Skin of body (tissue), 2 donors: ENCODE measurements around the gene SOS1. TPM values are rescaled to one million over a fixed set of nuclear protein-coding genes. Genes with fewer than 3 reads are reported as not detected.
A peak's percentile ranks its signal among the peaks of the same experiment; 100 is the strongest.
"Not testable (repeated sequence)": the region's sequence is repeated elsewhere in the genome, so short reads cannot be mapped to it uniquely, and the experiment has no call there.

Experiments used
- DNase-seq: peaks from one replicate; lab custom pipeline; 2025; lab: John Stamatoyannopoulos, UW
- total RNA-seq: library from RNA; depleted of rRNA; stranded (reverse); fragments of >200 nt; gene quantifications from one replicate; pipeline ENCODE4 v1.2.3, GENCODE V29; 2014

Gene SOS1
- total RNA-seq, 1 donor from 2014 or later, result 32.3 TPM

DNA sequence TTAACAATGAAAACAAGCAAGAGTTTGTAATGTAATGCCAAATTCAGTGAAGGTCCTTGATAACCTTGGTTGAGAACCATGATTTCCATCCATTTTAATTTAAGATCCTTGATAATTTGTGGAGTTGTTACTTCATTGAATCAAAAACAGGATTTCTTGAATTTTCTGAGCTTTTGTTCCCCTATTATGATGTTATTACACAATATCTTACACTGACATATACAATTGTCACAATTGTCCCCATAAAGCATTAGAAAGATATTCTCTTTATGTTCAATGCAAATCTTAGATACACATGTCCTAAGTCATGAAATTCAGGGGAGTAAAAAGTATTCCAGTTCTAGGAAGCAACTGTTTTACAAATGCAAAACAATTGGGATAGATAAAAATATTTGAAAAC, 147.6 kb downstream of the SOS1 start:
- DNase-seq, result no peak

DNA sequence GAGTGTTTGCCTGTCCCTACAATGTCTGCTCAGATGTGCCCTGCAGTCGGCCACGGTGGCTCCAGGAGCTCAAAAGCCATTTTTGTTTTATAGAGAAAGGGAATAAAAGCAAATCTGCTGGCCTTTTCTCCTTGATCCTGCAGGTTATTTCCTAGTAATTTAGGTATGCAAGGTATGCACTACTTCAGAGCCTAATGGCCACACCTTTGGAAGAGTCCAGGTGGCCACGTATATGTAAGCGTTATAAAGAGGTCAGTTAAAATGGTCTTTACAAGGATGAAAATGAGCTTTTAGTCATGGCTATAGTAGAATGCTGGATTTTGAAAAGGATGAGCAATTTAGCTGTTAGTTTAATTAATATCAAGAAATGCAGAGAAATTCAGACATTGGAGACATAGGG, 149.5 kb downstream of the SOS1 start:
- no peak for DNase-seq

DNA sequence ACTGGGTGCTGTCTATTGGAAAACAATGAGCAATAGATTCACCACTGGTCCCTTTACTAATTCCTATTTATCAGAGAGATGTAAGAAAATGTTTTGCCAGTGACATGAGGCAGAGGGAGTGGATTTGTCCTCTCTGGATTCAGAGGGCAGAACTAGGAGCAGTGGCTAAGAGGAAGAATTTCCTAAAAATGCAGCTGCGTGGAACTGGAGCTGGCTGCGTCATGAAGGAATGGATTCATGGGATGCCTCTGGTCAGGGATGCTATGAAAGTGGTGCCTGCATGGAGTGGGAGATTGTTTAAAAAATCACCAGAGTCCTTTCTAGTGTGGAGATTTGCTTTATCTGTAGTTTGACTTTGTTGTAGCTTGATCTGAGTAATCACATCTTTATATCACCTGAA, 152.8 kb downstream of the SOS1 start:
- DNase-seq, result no peak

DNA sequence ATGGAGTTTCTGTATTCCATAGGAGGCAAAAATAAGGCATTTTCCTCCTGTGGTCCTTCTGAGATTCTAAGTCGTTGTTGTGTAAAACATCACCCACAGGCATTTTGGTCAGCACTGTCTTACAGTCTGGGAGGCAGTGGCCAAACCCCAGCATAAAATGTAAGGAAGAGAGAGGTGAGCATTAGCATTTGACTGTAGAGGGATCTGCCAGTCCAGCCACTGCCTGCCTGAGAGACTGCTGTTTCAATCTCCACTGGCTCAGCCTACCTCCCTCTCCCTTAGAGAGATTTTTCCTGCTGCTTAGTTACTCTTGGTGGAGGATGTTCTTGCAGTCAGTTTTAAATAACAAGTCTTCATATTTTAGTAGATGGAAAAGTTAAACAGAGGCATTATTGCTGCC, 154.2 kb downstream of the SOS1 start:
- no peak for DNase-seq

DNA sequence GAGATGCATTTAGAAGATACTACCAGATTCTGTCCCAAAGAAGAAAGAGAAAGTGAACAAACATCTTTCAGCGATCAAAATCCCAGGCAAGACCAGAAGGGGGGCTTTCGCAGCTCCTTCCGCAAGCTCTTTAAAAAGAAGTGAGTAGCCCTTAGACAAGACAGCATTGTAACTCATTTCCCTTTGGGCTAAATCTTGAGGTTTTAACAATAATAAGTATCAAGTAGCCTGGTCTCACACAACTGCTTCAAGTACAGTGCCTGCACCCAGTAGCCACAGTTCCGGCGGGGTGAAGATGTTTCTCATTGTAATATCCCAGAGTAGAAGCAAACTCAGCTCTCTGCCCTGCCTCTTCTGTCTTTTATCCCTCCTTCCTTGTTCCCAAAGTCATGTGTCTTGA, 154.8 kb downstream of the SOS1 start:
- no peak for DNase-seq

DNA sequence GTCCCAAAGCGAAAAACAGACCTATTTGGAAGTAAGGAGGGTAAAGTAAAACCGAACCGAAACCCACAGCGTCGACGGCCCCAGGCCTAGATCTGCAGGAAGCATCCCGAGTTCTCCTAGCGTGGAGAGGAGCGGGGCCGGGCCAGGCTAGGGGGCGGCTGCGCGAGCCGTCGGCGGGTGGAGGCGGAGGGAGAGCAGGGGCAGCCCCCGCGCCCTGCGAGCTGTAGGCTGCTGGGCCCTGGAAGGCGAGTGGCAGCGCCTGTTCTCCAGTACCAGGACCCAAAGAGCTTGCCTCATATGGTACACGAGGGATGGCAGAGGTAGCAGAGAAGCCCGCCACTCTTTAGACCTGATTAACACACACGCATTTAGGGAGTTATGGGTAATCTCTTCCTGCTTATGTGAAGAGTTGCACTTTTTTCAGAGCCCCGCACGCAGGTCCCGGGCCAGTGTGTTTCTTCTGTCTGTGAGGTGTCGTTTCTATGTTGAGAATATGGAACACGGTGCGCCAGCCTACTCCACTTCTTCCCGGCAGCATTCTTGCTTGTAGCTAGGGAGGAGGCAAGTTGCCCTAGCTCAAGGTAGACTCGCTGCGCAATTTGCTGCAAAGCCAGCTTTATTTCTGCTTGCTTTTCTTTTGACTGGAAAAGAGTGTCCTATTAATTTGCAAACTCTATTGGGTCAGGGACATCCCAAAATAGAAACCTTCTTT, 160.1 kb downstream of the SOS1 start:
- DNase-seq, result no peak

DNA sequence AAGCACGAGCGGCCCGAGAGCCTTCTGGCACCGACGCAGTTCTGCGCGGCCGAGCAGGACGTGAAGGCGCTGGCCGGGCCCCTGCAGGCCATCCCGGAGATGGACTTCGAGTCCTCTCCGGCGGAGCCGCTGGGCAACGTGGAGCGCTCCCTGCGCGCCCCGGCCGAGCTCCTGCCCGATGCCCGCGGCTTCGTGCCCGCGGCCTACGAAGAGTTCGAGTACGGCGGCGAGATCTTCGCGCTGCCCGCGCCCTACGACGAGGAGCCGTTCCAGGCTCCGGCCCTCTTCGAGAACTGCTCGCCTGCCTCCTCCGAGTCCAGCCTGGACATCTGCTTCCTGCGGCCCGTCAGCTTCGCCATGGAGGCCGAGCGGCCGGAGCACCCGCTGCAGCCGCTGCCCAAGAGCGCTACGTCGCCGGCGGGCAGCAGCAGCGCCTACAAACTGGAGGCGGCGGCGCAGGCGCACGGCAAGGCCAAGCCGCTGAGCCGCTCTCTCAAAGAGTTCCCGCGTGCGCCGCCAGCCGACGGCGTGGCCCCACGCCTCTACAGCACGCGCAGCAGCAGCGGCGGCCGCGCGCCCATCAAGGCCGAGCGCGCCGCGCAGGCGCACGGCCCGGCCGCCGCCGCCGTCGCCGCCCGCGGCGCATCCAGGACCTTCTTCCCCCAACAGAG, 160.8 kb downstream of the SOS1 start:
- peak; percentile 64 for DNase-seq

DNA sequence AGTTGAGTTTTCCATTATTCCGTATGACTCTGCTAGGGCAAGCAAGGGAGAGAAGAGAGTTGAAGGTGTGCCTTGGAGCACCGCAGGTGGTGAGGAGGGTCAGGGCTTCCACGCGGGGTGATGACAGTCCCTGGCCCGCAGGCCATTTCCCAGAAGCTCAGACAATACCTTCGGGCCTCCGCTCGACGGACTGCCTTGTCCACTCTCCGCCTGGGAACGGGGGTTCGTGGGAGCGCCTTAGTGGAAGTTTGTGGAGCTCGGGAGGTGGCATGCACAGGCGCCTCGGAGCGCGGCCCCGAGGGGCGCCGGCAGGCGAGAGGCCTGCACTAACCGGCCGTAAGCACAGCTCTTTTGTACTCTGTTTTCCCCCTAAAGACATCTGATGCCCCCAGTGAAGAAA, 161.4 kb downstream of the SOS1 start:
- no peak for DNase-seq

DNA sequence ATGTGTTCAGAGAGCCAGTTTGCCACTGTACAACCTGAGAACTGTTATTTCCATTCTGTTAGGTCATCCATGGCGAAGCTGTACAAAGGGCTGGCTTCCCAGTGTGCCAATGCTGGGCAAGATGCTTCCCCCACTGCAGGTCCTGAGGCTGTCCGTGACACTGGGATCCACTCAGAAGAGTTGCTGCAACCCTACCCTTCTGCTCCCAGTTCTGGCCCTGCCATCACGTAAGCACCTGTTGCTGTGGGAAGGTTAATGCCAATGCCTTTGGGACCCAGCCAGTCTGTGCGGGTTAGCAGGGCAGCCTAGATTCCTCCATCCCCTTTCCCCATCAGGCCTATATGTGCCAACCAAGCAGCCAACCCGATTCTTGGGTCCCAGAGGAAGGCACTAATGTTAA, 162.9 kb downstream of the SOS1 start:
- DNase-seq, result no peak

DNA sequence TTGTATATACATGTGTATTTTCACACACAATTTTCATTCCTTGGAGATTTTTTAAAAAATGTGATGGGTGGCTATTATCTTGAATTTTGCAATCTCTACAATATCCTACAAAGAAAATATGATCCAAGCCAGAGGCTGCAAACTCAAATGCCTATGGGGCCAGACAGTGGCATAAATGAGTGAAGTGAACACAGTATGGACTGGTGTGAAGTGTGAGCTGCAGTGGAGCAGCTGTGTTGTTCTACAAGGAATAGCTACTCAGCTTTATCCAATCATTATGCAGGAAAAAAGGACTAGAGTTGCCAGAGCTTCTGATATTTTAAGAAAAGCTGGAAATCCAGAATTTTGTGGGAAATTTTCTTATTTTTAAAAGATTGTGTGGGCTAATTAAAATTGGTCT, 169.1 kb downstream of the SOS1 start:
- DNase-seq, result no peak

DNA sequence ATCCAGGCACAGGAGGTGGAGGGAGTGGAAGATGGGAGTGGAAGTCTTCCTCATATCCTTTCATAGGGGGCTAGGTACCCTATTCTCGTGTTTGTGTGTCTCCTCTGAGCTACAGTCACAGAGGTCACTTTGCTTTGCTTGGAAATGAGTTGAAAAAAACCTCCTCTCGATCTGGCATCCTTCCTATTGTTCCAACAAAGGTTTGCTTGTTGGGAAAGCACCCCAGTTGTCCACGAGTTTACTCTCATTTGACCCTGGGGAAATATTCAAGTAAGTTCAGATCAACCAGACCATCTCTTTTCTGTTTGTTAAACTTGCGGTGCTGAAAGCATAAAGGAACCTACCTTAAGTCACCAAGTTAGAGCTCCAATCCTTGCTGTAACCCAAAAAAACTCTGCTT, 171.9 kb downstream of the SOS1 start:
- no peak for DNase-seq

DNA sequence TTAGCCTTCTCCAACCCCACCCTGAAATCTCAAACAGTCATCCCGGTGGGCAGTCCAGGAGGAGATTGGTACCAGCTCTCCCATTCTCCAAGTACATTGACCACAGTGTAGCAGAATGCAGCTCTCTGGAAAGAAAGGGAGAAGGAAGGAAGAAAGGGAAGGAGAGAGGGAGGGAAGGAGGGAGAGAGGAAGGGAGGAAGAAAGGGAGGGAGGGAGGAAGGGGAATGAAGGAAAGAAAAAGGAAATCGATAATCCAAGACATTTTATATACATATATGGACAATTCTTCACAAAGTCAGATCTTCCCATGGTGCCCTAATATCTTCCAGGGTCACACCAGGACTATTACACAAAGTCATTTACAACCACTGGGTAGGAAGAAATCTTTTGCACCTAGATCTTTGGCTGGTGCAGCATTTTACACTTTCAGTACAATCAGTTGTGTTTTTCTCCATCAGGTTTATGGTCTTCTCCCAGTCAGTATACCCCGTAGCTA, 172.4 kb downstream of the SOS1 start:
- DNase-seq, result no peak

DNA sequence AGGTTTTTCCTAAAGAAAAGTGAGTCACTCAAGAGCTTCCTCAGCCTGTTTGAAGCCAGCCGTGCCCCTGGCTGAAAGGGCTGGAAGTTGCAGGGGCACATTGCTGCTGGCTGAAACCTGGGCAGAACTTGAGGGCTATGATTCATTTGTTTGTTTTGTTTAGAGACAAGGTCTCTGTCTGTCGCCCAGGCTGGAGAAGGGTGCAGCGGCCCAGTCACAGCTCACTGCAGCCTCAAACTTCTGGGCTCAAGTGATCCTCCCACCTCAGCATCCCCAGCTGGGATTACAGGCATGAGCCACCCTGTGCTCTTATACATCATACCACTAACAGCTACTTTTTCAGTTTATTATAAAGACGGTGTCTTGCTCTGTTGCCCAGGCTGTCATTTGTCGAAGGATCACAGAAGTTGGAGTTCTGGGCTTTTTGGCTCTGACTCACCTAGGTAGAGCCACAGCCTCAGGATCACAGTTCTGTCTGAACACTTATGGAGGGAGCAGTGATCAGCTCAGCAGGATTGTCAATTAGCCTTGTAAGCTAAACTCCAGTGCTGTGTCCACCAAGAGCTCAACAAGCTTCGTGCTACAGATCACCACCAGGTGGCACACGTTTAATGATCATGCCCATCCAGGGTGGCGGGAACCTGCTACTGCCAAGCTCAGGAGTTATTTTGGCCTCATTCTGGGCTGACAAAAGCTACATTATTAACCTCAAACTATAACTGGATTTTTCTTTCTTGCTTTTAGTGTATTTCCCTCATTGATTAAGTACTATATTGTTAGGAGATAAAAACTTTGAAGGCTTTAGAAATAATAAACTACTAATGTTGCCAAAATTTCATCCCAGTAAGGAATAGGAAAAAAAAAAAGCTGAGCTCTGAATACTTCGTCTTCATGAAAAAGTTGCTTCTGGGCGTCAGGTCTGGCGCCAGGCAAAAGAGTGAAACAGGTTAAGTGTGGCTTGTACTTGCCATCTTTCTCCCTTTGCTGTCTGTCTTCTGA, 173.3 kb downstream of the SOS1 start:
- no peak for DNase-seq

DNA sequence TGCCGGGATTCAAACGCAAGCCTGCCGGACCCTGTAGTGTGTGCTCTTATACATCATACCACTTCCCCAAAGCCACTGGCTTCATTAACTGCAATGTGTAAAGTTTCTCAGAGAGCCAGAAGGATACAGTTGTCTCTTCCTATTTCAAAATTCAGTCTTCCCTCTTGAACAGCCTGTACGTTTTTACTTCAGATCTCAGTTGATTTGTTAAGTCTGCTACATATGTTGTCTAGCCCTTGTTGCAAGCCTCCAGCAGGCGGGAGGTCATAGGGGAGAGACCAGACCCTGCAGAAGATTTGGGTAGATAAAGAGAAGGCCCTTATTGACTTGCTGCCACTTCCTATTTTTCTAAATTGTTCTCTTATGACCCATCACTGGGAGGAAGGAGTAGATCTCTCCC, 174.9 kb downstream of the SOS1 start:
- DNase-seq, result no peak

DNA sequence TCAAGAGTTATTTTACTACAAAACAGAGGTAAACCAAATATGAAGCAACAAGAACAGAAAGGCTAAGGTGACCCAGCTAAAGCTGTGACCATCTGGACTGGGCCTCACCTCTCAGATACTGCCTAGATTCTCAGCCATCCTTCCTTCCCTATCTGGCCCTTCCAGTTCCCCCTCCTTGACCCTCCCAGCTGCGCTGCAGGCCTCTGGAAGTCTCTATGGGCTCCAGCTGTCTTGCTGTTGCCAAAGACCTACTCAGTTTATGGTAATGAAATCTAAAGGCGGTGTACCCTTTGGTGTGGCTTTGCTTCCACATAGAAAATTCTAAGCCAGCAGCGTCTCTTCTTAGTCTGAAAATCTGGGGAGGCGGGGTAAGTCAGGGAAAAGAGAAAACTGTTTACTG, 175.5 kb downstream of the SOS1 start:
- DNase-seq, result no peak

DNA sequence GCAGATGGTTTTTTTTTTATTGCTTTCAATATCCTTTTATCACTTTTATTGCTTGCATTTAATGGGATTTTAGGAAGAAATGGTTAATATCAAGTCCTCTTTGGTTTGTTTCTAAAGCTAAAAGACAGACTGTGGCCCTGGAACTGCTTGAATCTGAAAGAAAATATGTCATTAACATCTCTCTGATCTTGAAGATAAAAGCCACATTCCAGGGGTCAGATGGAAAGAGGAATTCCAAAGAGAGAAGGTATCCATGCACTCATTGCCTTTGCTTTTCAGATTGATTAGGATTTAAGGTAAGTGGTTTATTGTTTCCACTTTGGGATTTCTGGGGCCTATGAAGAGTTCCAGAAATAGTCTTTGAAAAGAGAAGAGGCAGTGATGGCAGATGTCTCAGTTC, 177.1 kb downstream of the SOS1 start:
- DNase-seq, result no peak

DNA sequence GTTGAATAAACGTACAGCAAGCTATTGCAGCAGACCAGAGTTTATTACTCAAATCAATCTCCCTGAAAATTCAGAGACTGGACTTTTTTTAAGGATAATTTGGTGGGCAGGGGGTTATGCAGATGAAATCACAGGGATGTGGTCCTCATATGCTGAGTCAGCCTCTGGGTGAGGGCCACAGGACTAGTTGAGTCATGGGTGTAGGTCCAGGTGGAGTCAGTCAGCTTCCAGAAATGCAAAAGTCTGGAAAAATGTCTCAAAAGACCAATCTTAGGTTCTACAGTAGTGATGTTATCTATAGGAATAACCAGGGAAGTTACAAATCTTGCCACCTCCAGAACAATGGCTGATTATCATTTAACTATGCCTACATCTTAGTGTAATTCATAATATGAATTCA, 180.1 kb downstream of the SOS1 start:
- no peak for DNase-seq

DNA sequence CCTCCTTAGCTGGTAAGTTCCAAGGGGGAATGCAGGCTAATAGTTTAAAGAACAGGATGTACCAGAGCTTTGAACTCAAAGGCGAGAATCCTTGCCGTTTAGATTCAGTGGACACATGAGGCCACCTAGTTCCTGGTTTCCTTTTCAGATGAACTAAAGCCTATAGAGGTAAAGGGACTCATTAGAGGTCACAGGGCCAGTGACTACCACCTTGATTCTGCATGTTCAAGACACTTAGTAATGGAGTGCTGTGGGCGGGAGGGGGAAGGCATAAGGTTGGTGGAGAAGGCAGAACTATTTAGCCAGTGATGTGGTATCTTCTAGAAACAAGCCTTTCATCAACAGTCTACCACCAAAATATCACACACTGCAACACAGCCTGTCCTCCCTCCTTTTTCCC, 183.3 kb downstream of the SOS1 start:
- DNase-seq, result no peak

DNA sequence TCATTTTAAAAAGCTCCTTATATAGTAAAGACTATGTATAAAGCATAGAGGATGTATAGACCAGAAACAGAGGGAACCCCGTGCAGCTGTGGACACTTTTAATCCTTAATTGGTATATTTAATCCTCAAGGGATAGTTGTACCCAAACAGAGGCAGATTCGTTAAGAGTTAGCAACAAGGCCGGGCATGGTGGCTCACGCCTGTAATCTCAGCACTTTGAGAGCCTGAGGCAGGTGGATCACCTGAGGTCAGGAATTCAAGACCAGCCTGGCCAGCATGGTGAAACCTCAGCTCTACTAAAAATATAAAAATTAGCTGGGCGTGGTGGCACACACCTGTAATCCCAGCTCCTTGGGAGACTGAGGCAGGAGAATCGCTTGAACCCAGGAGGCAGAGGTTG, 184.3 kb downstream of the SOS1 start:
- not testable (repeated sequence) for DNase-seq

DNA sequence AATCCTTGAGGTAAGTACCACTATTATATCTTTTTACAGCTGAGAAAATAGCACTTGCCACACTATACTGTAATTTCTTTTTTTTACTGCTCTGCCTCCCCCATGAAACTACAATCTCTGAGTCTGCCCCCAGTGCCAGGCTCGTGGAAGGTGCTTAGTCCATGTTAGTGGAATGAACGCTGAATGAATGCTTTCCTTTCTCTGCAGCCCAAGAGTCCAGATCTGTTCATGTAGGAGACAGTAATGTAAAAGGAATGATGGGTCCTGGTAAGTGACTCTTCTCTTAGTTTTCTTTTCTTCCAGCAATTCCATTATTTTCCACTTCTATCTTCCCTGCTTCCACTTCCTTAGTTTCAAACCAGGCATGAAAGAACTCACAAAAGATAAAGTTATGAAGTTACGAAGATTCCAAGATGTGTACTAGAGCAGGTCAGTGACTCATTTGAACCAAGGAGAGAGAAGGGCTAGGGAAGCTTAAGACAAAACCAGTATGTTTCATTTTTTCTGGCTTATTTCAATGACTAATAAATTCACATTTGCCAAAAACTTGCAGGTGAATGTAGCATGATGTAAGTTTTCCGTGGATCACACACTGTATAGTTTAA, 185.2 kb downstream of the SOS1 start:
- DNase-seq, result no peak

DNA sequence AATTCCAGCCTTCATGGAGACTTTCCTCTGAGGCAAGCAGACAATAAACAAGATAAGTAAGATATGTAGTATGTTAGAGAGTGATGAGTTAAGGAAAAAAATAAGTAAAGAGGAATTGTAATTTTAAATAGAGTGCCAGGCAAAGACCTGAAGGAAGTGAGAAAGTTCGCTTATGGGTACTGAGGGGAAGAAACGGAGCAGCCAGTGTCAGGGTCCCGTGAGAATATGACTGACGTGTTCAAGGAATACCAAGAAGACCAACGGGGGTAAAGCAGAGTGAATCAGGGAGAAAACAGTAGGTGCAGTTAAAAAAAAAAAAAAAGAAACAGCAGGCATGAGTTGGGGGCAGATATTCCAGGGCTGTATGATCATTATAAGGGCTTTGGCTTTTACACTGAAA, 186.1 kb downstream of the SOS1 start:
- DNase-seq, result no peak

DNA sequence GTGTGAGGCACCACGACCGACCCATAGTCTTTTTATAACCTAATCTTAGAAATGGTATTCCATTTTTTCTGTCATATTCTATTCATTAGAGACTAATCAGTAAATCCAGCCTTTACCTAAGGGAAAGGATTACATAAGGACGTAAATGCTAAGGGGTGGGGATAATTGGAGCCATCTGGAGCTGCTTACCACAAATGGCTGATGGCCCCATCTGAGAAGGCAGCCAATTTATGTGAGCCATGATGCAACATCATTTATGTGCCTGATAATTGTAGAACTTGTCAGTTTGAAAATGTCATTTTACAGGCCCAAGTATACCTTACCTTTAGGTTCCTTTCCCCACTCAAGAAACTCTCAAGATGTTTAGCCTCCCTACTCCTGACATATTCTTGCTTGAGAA, 187.2 kb downstream of the SOS1 start:
- DNase-seq, result no peak
